Neural crest cell (in vitro differentiated cells): ENCODE measurements around the gene ARHGAP12. TPM values are rescaled to one million over a fixed set of nuclear protein-coding genes. Genes with fewer than 3 reads are reported as not detected.
A peak's percentile ranks its signal among the peaks of the same experiment; 100 is the strongest.
"Not testable (repeated sequence)": the region's sequence is repeated elsewhere in the genome, so short reads cannot be mapped to it uniquely, and the experiment has no call there.

Source experiments
- DNase-seq: peaks from one replicate; pipeline ENCODE4 v3.0.0; 2021; ENCODE audit warnings: low read depth, mixed read lengths, low spot score
- H3K27ac Mint-ChIP-seq: one replicate; pipeline ENCODE4 v1.8.0; 2021; ENCODE audit warnings: mild to moderate bottlenecking, mixed read lengths; ENCODE audit not compliant: unreplicated experiment
- H3K27me3 Mint-ChIP-seq: 2 replicates; pipeline ENCODE4 v1.8.0; 2021; ENCODE audit warnings: low read depth, mild to moderate bottlenecking, mixed read lengths
- H3K36me3 Mint-ChIP-seq: 2 replicates; pipeline ENCODE4 v1.8.0; 2021; ENCODE audit warnings: low read depth, mild to moderate bottlenecking, mixed read lengths
- H3K4me1 Mint-ChIP-seq: 2 replicates; pipeline ENCODE4 v1.8.0; 2021; ENCODE audit warnings: mixed read lengths
- H3K4me3 Mint-ChIP-seq: one replicate; pipeline ENCODE4 v1.8.0; 2021; ENCODE audit warnings: mild to moderate bottlenecking, mixed read lengths
- H3K9me3 Mint-ChIP-seq: 2 replicates; pipeline ENCODE4 v1.8.0; 2021; ENCODE audit warnings: mixed read lengths
- total RNA-seq: library from RNA; stranded (reverse); gene quantifications from 2 replicates; pipeline ENCODE4 v1.2.1, GENCODE V29; 2021
- TF ChIP-seq, protein P1 (sequence below): fragments of 200-600 bp; sonication (generic); conservative IDR thresholded peaks from 2 replicates; pipeline ENCODE4 v1.5.0; 2021; ENCODE audit warnings: antibody characterized with exemption, mild to moderate bottlenecking

ARHGAP12 gene
- total RNA-seq, 1 donor from 2014 or later, result 33.0 TPM

GRCh38 chr10:31974434-31975124, 45.9 kb upstream of the ARHGAP12 start:
- Mint-ChIP-seq H3K4me1 (peaks cover 24% of the 10 kb centered on the region), H3K4me3 (no peak overlapping the region), H3K36me3 (peaks cover 15% of the 10 kb centered on the region), H3K9me3 (peaks cover 4% of the 10 kb centered on the region), H3K27me3 (no peaks in the 10 kb centered on the region), H3K27ac (no peak overlapping the region)
- TF ChIP-seq, protein P1, sequence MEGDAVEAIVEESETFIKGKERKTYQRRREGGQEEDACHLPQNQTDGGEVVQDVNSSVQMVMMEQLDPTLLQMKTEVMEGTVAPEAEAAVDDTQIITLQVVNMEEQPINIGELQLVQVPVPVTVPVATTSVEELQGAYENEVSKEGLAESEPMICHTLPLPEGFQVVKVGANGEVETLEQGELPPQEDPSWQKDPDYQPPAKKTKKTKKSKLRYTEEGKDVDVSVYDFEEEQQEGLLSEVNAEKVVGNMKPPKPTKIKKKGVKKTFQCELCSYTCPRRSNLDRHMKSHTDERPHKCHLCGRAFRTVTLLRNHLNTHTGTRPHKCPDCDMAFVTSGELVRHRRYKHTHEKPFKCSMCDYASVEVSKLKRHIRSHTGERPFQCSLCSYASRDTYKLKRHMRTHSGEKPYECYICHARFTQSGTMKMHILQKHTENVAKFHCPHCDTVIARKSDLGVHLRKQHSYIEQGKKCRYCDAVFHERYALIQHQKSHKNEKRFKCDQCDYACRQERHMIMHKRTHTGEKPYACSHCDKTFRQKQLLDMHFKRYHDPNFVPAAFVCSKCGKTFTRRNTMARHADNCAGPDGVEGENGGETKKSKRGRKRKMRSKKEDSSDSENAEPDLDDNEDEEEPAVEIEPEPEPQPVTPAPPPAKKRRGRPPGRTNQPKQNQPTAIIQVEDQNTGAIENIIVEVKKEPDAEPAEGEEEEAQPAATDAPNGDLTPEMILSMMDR, result no peak
- DNase-seq, result no peak

DNA sequence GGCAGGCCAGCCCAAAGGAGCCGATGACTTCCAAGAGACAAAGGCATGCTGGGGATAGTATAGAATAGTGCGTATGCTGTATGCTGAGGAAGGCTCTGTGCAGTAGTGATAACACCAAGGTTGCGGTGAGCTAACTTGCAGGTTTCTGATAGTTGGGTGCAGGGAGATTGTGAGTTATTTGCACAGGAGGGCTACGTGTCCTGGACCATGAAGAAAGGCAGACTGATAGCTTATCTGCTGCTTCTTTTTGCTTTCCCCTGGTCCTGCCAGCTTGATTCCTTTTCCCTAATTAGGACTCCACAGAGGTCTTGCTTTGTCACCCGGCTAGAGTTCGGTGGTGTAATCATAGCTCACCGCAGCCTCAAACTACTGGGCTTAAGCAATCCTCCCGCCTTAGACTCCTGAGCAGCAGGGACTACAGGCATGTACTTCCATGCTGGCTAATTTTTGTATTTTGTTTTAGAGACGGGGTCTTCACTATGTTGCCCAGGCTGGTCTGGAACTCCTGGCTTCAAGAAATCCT, 43.9 kb upstream of the ARHGAP12 start:
- TF ChIP-seq, protein P1, result no peak
- no peak overlapping the region for H3K4me3 Mint-ChIP-seq
- peaks cover 18% of the 10 kb centered on the region for H3K4me1 Mint-ChIP-seq
- no peaks in the 10 kb centered on the region for H3K9me3 Mint-ChIP-seq
- H3K27me3 Mint-ChIP-seq, result no peaks in the 10 kb centered on the region
- peaks cover 6% of the 10 kb centered on the region for H3K36me3 Mint-ChIP-seq
- no peak for DNase-seq
- H3K27ac Mint-ChIP-seq, result peak overlapping the region; percentile 19

- H3K27me3 Mint-ChIP-seq, H3K27ac Mint-ChIP-seq, H3K9me3 Mint-ChIP-seq, H3K36me3 Mint-ChIP-seq, DNase-seq, H3K4me1 Mint-ChIP-seq, H3K4me3 Mint-ChIP-seq: not testable (repeated sequence)
Measured at GRCh38 chr10:31969847-31970246, 41.2 kb upstream of the ARHGAP12 start.

DNA sequence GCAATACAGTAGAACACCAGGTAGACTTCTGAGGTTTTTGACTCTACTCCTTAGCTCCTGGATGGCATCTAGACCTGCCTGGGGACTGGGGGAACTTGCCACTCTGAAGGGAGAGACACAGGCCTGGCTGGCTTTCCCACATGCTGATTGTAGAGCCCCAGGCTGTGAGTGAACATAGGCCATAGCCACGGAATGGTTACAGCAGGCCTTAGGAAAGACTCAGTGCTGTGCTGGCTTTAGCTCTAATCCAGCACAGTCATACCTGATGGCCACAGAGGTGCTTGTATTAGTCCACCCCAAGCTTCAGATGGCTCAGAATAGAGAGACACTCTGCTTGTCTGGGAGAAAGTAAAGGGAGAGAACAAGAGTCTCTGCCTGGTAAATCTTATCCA, 35.0 kb upstream of the ARHGAP12 start:
- TF ChIP-seq, protein P1, result no peak

GRCh38 chr10:31962826-31963588, 34.4 kb upstream of the ARHGAP12 start:
- no peaks in the 10 kb centered on the region for H3K9me3 Mint-ChIP-seq
- no peak for DNase-seq
- no peaks in the 10 kb centered on the region for H3K27me3 Mint-ChIP-seq
- peaks cover 3% of the 10 kb centered on the region for H3K36me3 Mint-ChIP-seq
- H3K4me3 Mint-ChIP-seq, result no peak overlapping the region
- peaks cover 8% of the 10 kb centered on the region for H3K4me1 Mint-ChIP-seq
- H3K27ac Mint-ChIP-seq, result peak overlapping the region; percentile 73
- TF ChIP-seq, protein P1, result no peak

More for the DNA sequence above, 35.0 kb upstream of the ARHGAP12 start:
- H3K36me3 Mint-ChIP-seq, result peaks cover 3% of the 10 kb centered on the region
- no peak overlapping the region for H3K4me3 Mint-ChIP-seq
- H3K27me3 Mint-ChIP-seq, result no peaks in the 10 kb centered on the region
- H3K27ac Mint-ChIP-seq, result no peak overlapping the region
- H3K4me1 Mint-ChIP-seq, result peaks cover 8% of the 10 kb centered on the region
- H3K9me3 Mint-ChIP-seq, result no peaks in the 10 kb centered on the region
- DNase-seq, result no peak
